D721Med (cell line): ENCODE measurements around the gene PXK.

Source experiments
- DNase-seq: peaks from one replicate; pipeline ENCODE4 v3.0.0; 2011; ENCODE audit warnings: low spot score; ENCODE audit not compliant: insufficient read length
- FAIRE-seq: peaks from 2 replicates; lab custom pipeline; 2011; peaks lifted over from hg19 to GRCh38; lab: Jason Lieb, UNC
- CTCF ChIP-seq: IDR thresholded peaks from 2 replicates; pipeline ENCODE4 v1.5.1; 2012; ENCODE audit warnings: mild to moderate bottlenecking, control low read depth; ENCODE audit not compliant: insufficient read depth; ENCODE audit errors: missing control alignments

Gene PXK

GRCh38 chr3:58329922-58330413 lies 2.7 kb upstream of the PXK start:
- TF ChIP-seq CTCF, result no peak
- DNase-seq (no peak), FAIRE-seq (no peak)

GRCh38 chr3:58331593-58332152 lies 1.0 kb upstream of the PXK start:
- TF ChIP-seq CTCF, result no peak
- no peak for DNase-seq
- no peak for FAIRE-seq

- no peak for DNase-seq
- TF ChIP-seq CTCF, result peak; percentile 16
- no peak for FAIRE-seq
These were observed 717 bp downstream of the PXK start for GRCh38 chr3:58333206-58334012.

GRCh38 chr3:58334013-58334321 lies 1.3 kb downstream of the PXK start:
- no peak for DNase-seq
- FAIRE-seq, result no peak
- TF ChIP-seq CTCF, result no peak

- TF ChIP-seq CTCF, result no peak
- no peak for DNase-seq
- no peak for FAIRE-seq
These were observed 1.8 kb downstream of the PXK start for GRCh38 chr3:58334506-58334884.

GRCh38 chr3:58335652-58335947 lies 2.9 kb downstream of the PXK start:
- TF ChIP-seq CTCF, result no peak
- DNase-seq (no peak), FAIRE-seq (no peak)
